Measurements from ENCODE around the gene SLC25A44.

Gene SLC25A44

GRCh38 chr1:156163712-156164111 lies 30.2 kb upstream of the SLC25A44 start:
- Histone ChIP-seq H3K27ac (no peak overlapping the region), H3K4me3 (no peak overlapping the region)
- no peak for TF ChIP-seq CTCF (IDR thresholded peaks at IDR 0.05)
- no peak for DNase-seq (ENCODE audit: low spot score)

- no peak for DNase-seq (ENCODE audit: low spot score)
- H3K27ac ChIP-seq, result no peak overlapping the region
- TF ChIP-seq CTCF (IDR thresholded peaks at IDR 0.05), result no peak
- H3K4me3 ChIP-seq, result no peak overlapping the region
These were observed 29.6 kb upstream of the SLC25A44 start for GRCh38 chr1:156164125-156164831.

- no peak for DNase-seq (ENCODE audit: low spot score)
- Histone ChIP-seq H3K27ac (no peak overlapping the region), H3K4me3 (no peak overlapping the region)
- TF ChIP-seq CTCF (IDR thresholded peaks at IDR 0.05), result no peak
These were observed 28.8 kb upstream of the SLC25A44 start for GRCh38 chr1:156165083-156165482.

- DNase-seq (ENCODE audit: low spot score), result no peak
- no peak overlapping the region for H3K27ac ChIP-seq
- no peak for TF ChIP-seq CTCF (IDR thresholded peaks at IDR 0.05)
- no peak overlapping the region for H3K4me3 ChIP-seq
These were observed 26.4 kb upstream of the SLC25A44 start for GRCh38 chr1:156167536-156167935.

- no peak for DNase-seq (ENCODE audit: low spot score)
- TF ChIP-seq CTCF (IDR thresholded peaks at IDR 0.05), result no peak
- H3K27ac ChIP-seq, result no peak overlapping the region
- no peak overlapping the region for H3K4me3 ChIP-seq
These were observed 21.0 kb upstream of the SLC25A44 start for GRCh38 chr1:156172696-156173470.

- no peak overlapping the region for H3K4me3 ChIP-seq
- TF ChIP-seq CTCF (IDR thresholded peaks at IDR 0.05), result no peak
- no peak overlapping the region for H3K27ac ChIP-seq
- DNase-seq (ENCODE audit: low spot score), result no peak
These were observed 17.2 kb upstream of the SLC25A44 start for GRCh38 chr1:156176610-156177210.

All from coronary artery (tissue), 2 donors.